HFF-Myc (cell line): ENCODE measurements around the gene ARHGAP15.

Experiments
- DNase-seq: peaks from one replicate; pipeline ENCODE4 v3.0.0-alpha.2; 2011; ENCODE audit warnings: low read depth; ENCODE audit errors: extremely low read depth
- H3K4me3 ChIP-seq: replicated peaks from 2 replicates; pipeline ENCODE4 v1.5.1; 2011; ENCODE audit warnings: low read depth, mild to moderate bottlenecking, control low read depth, low read length
- TF ChIP-seq, protein P1 (sequence below): IDR thresholded peaks from 2 replicates; pipeline ENCODE4 v1.5.1; 2012; ENCODE audit warnings: mild to moderate bottlenecking, low read depth, low read length, control low read depth; ENCODE audit errors: missing control alignments

The ARHGAP15 gene

DNA sequence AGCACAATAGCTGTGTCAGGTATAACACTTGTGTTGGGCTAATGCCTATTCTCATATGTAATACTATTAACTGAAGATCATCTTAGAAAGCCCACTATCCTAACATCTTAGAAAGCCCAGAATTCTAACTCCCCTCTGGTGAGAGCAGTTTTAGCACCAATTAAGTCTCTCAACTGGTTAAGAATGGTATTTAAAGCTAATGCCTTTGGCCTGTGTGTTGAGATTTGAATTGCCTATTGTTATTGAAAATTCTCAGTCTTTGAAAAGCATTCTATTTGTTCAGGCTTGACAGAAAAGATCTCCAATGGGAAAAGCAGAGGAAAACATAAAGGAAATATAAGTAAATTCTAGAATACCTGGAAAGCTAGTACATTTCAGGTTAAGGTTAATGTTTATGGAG is 352.5 kb downstream of the ARHGAP15 start:
- DNase-seq, result no peak
- TF ChIP-seq, protein P1, sequence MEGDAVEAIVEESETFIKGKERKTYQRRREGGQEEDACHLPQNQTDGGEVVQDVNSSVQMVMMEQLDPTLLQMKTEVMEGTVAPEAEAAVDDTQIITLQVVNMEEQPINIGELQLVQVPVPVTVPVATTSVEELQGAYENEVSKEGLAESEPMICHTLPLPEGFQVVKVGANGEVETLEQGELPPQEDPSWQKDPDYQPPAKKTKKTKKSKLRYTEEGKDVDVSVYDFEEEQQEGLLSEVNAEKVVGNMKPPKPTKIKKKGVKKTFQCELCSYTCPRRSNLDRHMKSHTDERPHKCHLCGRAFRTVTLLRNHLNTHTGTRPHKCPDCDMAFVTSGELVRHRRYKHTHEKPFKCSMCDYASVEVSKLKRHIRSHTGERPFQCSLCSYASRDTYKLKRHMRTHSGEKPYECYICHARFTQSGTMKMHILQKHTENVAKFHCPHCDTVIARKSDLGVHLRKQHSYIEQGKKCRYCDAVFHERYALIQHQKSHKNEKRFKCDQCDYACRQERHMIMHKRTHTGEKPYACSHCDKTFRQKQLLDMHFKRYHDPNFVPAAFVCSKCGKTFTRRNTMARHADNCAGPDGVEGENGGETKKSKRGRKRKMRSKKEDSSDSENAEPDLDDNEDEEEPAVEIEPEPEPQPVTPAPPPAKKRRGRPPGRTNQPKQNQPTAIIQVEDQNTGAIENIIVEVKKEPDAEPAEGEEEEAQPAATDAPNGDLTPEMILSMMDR, result no peak
- H3K4me3 ChIP-seq, result no peak overlapping the region

GRCh38 chr2:143482316-143482715 is 353.1 kb downstream of the ARHGAP15 start:
- TF ChIP-seq, protein P1, result no peak
- no peak overlapping the region for H3K4me3 ChIP-seq
- no peak for DNase-seq

GRCh38 chr2:143482771-143483170 is 353.6 kb downstream of the ARHGAP15 start:
- H3K4me3 ChIP-seq, result no peak overlapping the region
- no peak for DNase-seq
- TF ChIP-seq, protein P1, result no peak

DNA sequence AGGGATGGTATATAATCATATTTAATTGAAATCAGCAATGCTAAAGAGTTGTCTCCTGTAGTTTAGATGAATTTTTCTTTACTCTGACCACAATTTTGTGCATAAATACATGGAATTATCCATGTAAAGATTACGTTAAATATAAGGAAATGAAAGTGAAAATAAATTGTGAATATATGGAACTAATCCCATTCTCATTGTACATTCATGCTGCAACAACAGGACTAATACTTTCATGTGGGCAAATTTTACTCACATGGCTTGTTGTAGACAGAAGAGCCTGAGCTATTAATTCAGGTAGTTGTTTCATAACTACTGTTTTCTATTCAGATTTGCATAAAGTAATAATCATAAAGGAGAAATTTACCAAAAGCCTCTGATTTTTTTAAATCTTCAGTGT is 357.8 kb downstream of the ARHGAP15 start:
- no peak overlapping the region for H3K4me3 ChIP-seq
- DNase-seq, result no peak
- TF ChIP-seq, protein P1, result no peak

- TF ChIP-seq, protein P1, result no peak
- DNase-seq, result no peak
- H3K4me3 ChIP-seq, result no peak overlapping the region
Observed at GRCh38 chr2:143489145-143489544, 359.9 kb downstream of the ARHGAP15 start.

DNA sequence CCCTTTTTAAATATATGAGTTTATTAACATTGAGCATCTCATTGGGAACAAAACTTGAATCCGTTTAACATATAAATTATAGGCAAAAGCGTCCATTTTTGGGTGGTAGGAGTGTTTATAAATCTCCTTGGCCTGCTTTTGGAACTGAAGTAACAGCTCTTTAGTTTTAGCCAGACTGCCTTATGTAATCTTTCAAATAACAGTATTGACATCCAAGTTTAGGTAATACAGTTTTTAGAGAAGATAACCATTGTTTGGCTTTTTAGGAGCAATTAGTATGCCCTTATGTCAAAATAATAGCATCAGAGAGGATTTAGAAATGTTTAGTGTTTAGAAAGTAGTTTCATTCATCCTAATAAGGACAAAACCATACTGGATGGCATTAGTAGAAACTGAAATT is 361.9 kb downstream of the ARHGAP15 start:
- DNase-seq, result no peak
- H3K4me3 ChIP-seq, result no peak overlapping the region
- TF ChIP-seq, protein P1, result no peak

DNA sequence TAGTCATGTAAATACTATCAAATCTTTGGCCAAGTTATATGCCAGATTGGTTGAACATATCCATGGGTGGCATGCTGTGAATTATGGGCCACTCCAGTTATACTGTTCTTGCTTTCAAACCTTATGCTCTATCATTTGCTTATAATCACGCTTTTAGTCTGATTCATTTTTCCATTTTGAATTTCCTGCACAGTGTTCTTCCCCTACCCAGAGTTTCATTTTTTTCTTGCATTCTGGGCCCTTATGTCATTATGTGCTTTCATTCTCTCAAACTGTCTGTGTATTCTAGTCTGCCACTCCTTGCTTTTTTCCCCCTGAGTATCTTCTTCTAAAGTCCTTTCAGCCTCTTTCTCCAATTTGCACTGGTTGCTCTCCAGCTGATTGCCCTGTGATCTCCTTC is 364.1 kb downstream of the ARHGAP15 start:
- no peak for DNase-seq
- TF ChIP-seq, protein P1, result no peak
- no peak overlapping the region for H3K4me3 ChIP-seq
